ENCODE measurements around the gene IFT122.
A peak's percentile ranks its signal among the peaks of the same experiment; 100 is the strongest.

The IFT122 gene

GRCh38 chr3:129417326-129417725 lies 22.7 kb upstream of the IFT122 start:
- DNase-seq = no peak

GRCh38 chr3:129418041-129418973 lies 21.7 kb upstream of the IFT122 start:
- DNase-seq = no peak

GRCh38 chr3:129419476-129419875 lies 20.5 kb upstream of the IFT122 start:
- no peak for DNase-seq

- DNase-seq = no peak
These were observed 18.7 kb upstream of the IFT122 start for GRCh38 chr3:129421236-129421883.

GRCh38 chr3:129421988-129422745 lies 17.9 kb upstream of the IFT122 start:
- DNase-seq = no peak

- DNase-seq = no peak
These were observed 17.1 kb upstream of the IFT122 start for GRCh38 chr3:129422897-129423296.

GRCh38 chr3:129424185-129424841 lies 15.7 kb upstream of the IFT122 start:
- DNase-seq = no peak

- no peak for DNase-seq
These were observed 14.8 kb upstream of the IFT122 start for GRCh38 chr3:129425213-129425612.

GRCh38 chr3:129425619-129426018 lies 14.4 kb upstream of the IFT122 start:
- no peak for DNase-seq

- no peak for DNase-seq
These were observed 12.0 kb upstream of the IFT122 start for GRCh38 chr3:129428007-129428375.

- DNase-seq = peak; percentile 73
These were observed 11.5 kb upstream of the IFT122 start, which contains the start of gene EFCAB12 for GRCh38 chr3:129428376-129429079. TSS of gene EFCAB12 (minus strand) at chr3:129428636. CDS start at chr3:129428488, 148 bp downstream.

GRCh38 chr3:129429080-129429451 lies 11.0 kb upstream of the IFT122 start:
- no peak for DNase-seq

- DNase-seq = no peak
These were observed 10.4 kb upstream of the IFT122 start for GRCh38 chr3:129429602-129430001.

GRCh38 chr3:129432036-129432435 lies 8.0 kb upstream of the IFT122 start:
- DNase-seq = no peak

- no peak for DNase-seq
These were observed 7.4 kb upstream of the IFT122 start for GRCh38 chr3:129432671-129433070.

GRCh38 chr3:129433565-129433964 lies 6.5 kb upstream of the IFT122 start:
- no peak for DNase-seq

GRCh38 chr3:129434140-129434539 lies 5.9 kb upstream of the IFT122 start:
- no peak for DNase-seq

GRCh38 chr3:129435367-129435766 lies 4.7 kb upstream of the IFT122 start:
- DNase-seq = no peak

GRCh38 chr3:129439226-129439816 lies 703 bp upstream of the IFT122 start:
- no peak for DNase-seq

GRCh38 chr3:129440618-129441190 lies 680 bp downstream of the IFT122 start:
- no peak for DNase-seq

- DNase-seq = no peak
These were observed 1.2 kb downstream of the IFT122 start for GRCh38 chr3:129441215-129441614.

All from 8988T (cell line).